Measurements from ENCODE around the gene GAPDHS. TPM values are rescaled to one million over a fixed set of nuclear protein-coding genes. Genes with fewer than 3 reads are reported as not detected.

GAPDHS gene
- total and polyA plus RNA-seq, 2 of the 4 experiments (the other 2 are of a cell fraction), result not detected

DNA sequence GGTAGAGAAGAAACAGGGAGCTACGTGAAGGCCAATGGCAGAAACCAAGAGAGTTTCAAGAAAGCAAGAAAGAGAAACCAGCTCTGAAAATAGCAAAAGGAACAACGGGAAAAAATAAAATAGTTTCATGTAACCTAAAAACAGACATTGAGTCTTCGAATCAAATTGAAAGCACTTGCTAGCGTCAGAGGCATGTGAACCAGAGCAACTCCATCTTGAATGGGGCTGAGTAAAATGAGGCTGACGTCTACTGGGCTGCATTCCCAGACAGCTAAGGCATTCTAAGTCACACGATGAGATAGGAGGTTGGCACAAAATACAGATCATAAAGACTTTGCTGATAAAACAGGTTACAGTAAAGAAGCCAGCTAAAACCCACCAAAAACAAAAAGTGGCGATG, 45.5 kb downstream of the GAPDHS start:
- peaks cover 15% of the 10 kb centered on the region for H3K9me3 ChIP-seq (ENCODE audit: control insufficient read depth, insufficient read depth, low read length)

More for the DNA sequence above, 45.5 kb downstream of the GAPDHS start:
- H3K79me1 ChIP-seq (ENCODE audit: low read depth in 1 of 2, low read length in 2 of 2), result no peaks in the 10 kb centered on the region
- no peak overlapping the region for H2BK20ac ChIP-seq (ENCODE audit: low read depth, low read length)
- in situ Hi-C loops (cut with MboI; ENCODE audit: low sequenced_read_pairs), result loop anchor here (25.0 kb wide), 1 partner anchor 241 kb away; the partner anchor contains the start of genes CD22 and FFAR1
- no peak overlapping the region for H3K4me3 ChIP-seq (ENCODE audit: insufficient read depth, low read depth, low read length)
- H3K23ac ChIP-seq (ENCODE audit: low read depth, low read length), result no peak overlapping the region
- no peak for TF ChIP-seq MAZ (IDR thresholded peaks at IDR 0.05; ENCODE audit: borderline replicate concordance, low read depth, low read length)
- TF ChIP-seq SMC3 (IDR thresholded peaks at IDR 0.05; ENCODE audit: low read depth, low read length), result no peak
- no peak for TF ChIP-seq FOS (IDR thresholded peaks at IDR 0.05; ENCODE audit: low read depth, low read length)
- no peak for TF ChIP-seq CEBPB (IDR thresholded peaks at IDR 0.05; ENCODE audit: low read depth, low read length)
- TF ChIP-seq, protein P1, sequence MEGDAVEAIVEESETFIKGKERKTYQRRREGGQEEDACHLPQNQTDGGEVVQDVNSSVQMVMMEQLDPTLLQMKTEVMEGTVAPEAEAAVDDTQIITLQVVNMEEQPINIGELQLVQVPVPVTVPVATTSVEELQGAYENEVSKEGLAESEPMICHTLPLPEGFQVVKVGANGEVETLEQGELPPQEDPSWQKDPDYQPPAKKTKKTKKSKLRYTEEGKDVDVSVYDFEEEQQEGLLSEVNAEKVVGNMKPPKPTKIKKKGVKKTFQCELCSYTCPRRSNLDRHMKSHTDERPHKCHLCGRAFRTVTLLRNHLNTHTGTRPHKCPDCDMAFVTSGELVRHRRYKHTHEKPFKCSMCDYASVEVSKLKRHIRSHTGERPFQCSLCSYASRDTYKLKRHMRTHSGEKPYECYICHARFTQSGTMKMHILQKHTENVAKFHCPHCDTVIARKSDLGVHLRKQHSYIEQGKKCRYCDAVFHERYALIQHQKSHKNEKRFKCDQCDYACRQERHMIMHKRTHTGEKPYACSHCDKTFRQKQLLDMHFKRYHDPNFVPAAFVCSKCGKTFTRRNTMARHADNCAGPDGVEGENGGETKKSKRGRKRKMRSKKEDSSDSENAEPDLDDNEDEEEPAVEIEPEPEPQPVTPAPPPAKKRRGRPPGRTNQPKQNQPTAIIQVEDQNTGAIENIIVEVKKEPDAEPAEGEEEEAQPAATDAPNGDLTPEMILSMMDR (conservative IDR thresholded peaks at IDR 0.05; ENCODE audit: low read depth, low read length), result no peak
- no peak for TF ChIP-seq CHD1 (IDR thresholded peaks at IDR 0.05; ENCODE audit: low read depth, low read length)
- TF ChIP-seq BHLHE40 (IDR thresholded peaks at IDR 0.05; ENCODE audit: low read depth, low read length), result no peak
- no peak for TF ChIP-seq POLR2A (IDR thresholded peaks at IDR 0.05; ENCODE audit: low read depth, low read length)
- no peak for TF ChIP-seq RCOR1 (IDR thresholded peaks at IDR 0.05; ENCODE audit: insufficient replicate concordance, low read length)
- TF ChIP-seq RFX5 (IDR thresholded peaks at IDR 0.05; ENCODE audit: low read depth, low read length), result no peak
- no peak for TF ChIP-seq NFE2L2 (IDR thresholded peaks at IDR 0.05; ENCODE audit: low read depth, low read length)
- TF ChIP-seq, protein P2, sequence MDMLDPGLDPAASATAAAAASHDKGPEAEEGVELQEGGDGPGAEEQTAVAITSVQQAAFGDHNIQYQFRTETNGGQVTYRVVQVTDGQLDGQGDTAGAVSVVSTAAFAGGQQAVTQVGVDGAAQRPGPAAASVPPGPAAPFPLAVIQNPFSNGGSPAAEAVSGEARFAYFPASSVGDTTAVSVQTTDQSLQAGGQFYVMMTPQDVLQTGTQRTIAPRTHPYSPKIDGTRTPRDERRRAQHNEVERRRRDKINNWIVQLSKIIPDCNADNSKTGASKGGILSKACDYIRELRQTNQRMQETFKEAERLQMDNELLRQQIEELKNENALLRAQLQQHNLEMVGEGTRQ (IDR thresholded peaks at IDR 0.05; ENCODE audit: low read depth, low read length), result no peak
- no peak for TF ChIP-seq MXI1 (IDR thresholded peaks at IDR 0.05; ENCODE audit: borderline replicate concordance, low read depth, low read length)
- no peak for TF ChIP-seq RAD21 (IDR thresholded peaks at IDR 0.05; ENCODE audit: low read length)
- TF ChIP-seq, protein P3, sequence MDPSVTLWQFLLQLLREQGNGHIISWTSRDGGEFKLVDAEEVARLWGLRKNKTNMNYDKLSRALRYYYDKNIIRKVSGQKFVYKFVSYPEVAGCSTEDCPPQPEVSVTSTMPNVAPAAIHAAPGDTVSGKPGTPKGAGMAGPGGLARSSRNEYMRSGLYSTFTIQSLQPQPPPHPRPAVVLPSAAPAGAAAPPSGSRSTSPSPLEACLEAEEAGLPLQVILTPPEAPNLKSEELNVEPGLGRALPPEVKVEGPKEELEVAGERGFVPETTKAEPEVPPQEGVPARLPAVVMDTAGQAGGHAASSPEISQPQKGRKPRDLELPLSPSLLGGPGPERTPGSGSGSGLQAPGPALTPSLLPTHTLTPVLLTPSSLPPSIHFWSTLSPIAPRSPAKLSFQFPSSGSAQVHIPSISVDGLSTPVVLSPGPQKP (IDR thresholded peaks at IDR 0.05; ENCODE audit: borderline replicate concordance, low read depth, low read length), result no peak
- no peak for TF ChIP-seq MAFK (IDR thresholded peaks at IDR 0.05; ENCODE audit: low read depth, low read length)
- peak; percentile 12 for DNase-seq
- no peak overlapping the region for H2BK5ac ChIP-seq (ENCODE audit: low read depth, low read length, poor library complexity, severe bottlenecking)
- H3K14ac ChIP-seq (replicated peaks; ENCODE audit: low read depth, low read length), result no peak overlapping the region
- H3K56ac ChIP-seq (ENCODE audit: extremely low read depth, insufficient read depth, low read length), result no peak overlapping the region
- ChIA-PET CTCF (no interaction called here), POLR2A (ENCODE audit: unreplicated experiment) (no interaction called here)
- no peak overlapping the region for H2AK9ac ChIP-seq (replicated peaks; ENCODE audit: low read depth, low read length, poor library complexity)
- no peak overlapping the region for H2BK15ac ChIP-seq (ENCODE audit: low read depth, low read length)
- no peak for ATAC-seq (ENCODE audit: low read depth)
- WGBS, 2 experiments (ENCODE audit: extremely low coverage in 2 of 2, insufficient read length in 1 of 2), result 53% methylated on average over 2 of the region's 7 CpGs; no CpG with 5 or more reads in 1 of the 2 experiments
- H2BK120ac ChIP-seq (ENCODE audit: low read depth, low read length), result no peak overlapping the region
- no peak overlapping the region for H3K4me2 ChIP-seq (ENCODE audit: low read depth, low read length)
- H3K18ac ChIP-seq (ENCODE audit: low read depth, low read length), result no peak overlapping the region
- no peaks in the 10 kb centered on the region for H4K20me1 ChIP-seq (ENCODE audit: insufficient read depth, low read length)
- intact Hi-C loops (cut with micrococcal nuclease), result no loop called here
- H3K9ac ChIP-seq (ENCODE audit: low read depth, low read length), result no peak overlapping the region
- no peak overlapping the region for H2AFZ ChIP-seq (replicated peaks; ENCODE audit: low read length, poor library complexity)
- H3K4me1 ChIP-seq (ENCODE audit: control insufficient read depth, insufficient read depth, low read length), result no peaks in the 10 kb centered on the region
- no peak overlapping the region for H3K4ac ChIP-seq (ENCODE audit: low read depth, low read length)
- no TSS peak for BruUV-seq (replicated peaks)
- no peak overlapping the region for H3K27ac ChIP-seq (ENCODE audit: insufficient read depth, low read length)
- H4K8ac ChIP-seq (ENCODE audit: low read depth in 2 of 2, low read length in 2 of 2), result no peak overlapping the region
- H3K36me3 ChIP-seq (ENCODE audit: control insufficient read depth, insufficient read depth, low read length), result no peaks in the 10 kb centered on the region
- H3K27me3 ChIP-seq (ENCODE audit: control insufficient read depth, insufficient read depth, low read length), result no peaks in the 10 kb centered on the region
- H4K5ac ChIP-seq (ENCODE audit: low read depth, low read length), result no peak overlapping the region
- dilution Hi-C loops (cut with HindIII; ENCODE audit: low sequenced_read_pairs, unreplicated experiment), result no loop called here
- H4K91ac ChIP-seq (ENCODE audit: insufficient read depth, low read depth, low read length), result no peak overlapping the region
- H2AK5ac ChIP-seq (ENCODE audit: low read depth, low read length), result no peak overlapping the region
- H3K9me1 ChIP-seq (ENCODE audit: insufficient read depth, low read length), result no peaks in the 10 kb centered on the region
